BJ (cell line): ENCODE data around the gene TRPM8. TPM values are rescaled to one million over a fixed set of nuclear protein-coding genes. Genes with fewer than 3 reads are reported as not detected.
"Not testable (repeated sequence)": the region's sequence is repeated elsewhere in the genome, so short reads cannot be mapped to it uniquely, and the experiment has no call there.

Experiments used
- CTCF ChIA-PET: fragments of 350-600 bp; formaldehyde crosslinking; extraction: SDS; loops from one replicate; lab custom pipeline; 2021; ENCODE audit warnings: antibody characterized with exemption, inconsistent platforms; lab: Yijun Ruan, JAX
- POLR2A ChIA-PET: fragments of 300-600 bp; sonication (Branson Sonifier 250); formaldehyde crosslinking; extraction: SDS; loops from one replicate; lab custom pipeline; 2021; ENCODE audit warnings: antibody characterized with exemption; lab: Charles Lee
- DNase-seq: peaks from one replicate; pipeline ENCODE4 v3.0.0-alpha.2; 2011; ENCODE audit warnings: low read depth
- H3K27me3 ChIP-seq: 2 replicates; pipeline ENCODE4 v1.6.0; 2011; ENCODE audit warnings: low read length; ENCODE audit not compliant: control insufficient read depth, insufficient read depth
- H3K36me3 ChIP-seq: 2 replicates; pipeline ENCODE4 v1.5.1; 2011; ENCODE audit warnings: low read length; ENCODE audit not compliant: control insufficient read depth, insufficient read depth
- H3K4me3 ChIP-seq: 2 replicates; pipeline ENCODE4 v1.5.1; 2011; ENCODE audit warnings: low read depth, mild to moderate bottlenecking, control low read depth, low read length
- CTCF ChIP-seq: IDR thresholded peaks from 2 replicates; pipeline ENCODE4 v1.5.1; 2011; ENCODE audit warnings: low read depth, mild to moderate bottlenecking, control low read depth, inconsistent platforms, low read length, moderate library complexity; ENCODE audit not compliant: insufficient read depth
- polyA plus RNA-seq: library from polyadenylated mRNA; depleted of rRNA; stranded (reverse); fragments of >200 nt; gene quantifications from 2 replicates; pipeline ENCODE4 v1.2.3, GENCODE V29; 2011

The TRPM8 gene
- polyA plus RNA-seq, 1 experiment, result not detected

GRCh38 chr2:233966388-233966787 is 49.2 kb downstream of the TRPM8 start:
- Histone ChIP-seq H3K36me3 (no peaks in the 10 kb centered on the region), H3K4me3 (no peak overlapping the region), H3K27me3 (0 out of 2 replicates have a peak, but pooled peaks cover 1% of the 10 kb centered on the region)
- TF ChIP-seq CTCF, result no peak
- DNase-seq, result no peak
- ChIA-PET POLR2A (no interaction called here), CTCF (interaction anchor here (1.0 to 1.2 kb wide), 3 partner anchors 9 to 579 kb away, joined by 3 to 4 read pairs (median 3); no protein-coding TSS in a partner anchor)

GRCh38 chr2:233967164-233967563 is 50.0 kb downstream of the TRPM8 start:
- no peak for DNase-seq
- 0 out of 2 replicates have a peak, but pooled peaks cover 1% of the 10 kb centered on the region for H3K27me3 ChIP-seq
- no peak overlapping the region for H3K4me3 ChIP-seq
- POLR2A ChIA-PET, result no interaction called here
- H3K36me3 ChIP-seq, result no peaks in the 10 kb centered on the region
- TF ChIP-seq CTCF, result no peak
- CTCF ChIA-PET, result interaction anchor here (1.0 to 1.2 kb wide), 3 partner anchors 8 to 578 kb away, joined by 3 to 4 read pairs (median 3); no protein-coding TSS in a partner anchor

GRCh38 chr2:233968556-233968955 is 51.4 kb downstream of the TRPM8 start:
- no peak for TF ChIP-seq CTCF
- Histone ChIP-seq H3K27me3 (0 out of 2 replicates have a peak, but pooled peaks cover 1% of the 10 kb centered on the region), H3K36me3 (no peaks in the 10 kb centered on the region), H3K4me3 (no peak overlapping the region)
- CTCF ChIA-PET, result no interaction called here
- no peak for DNase-seq
- POLR2A ChIA-PET, result no interaction called here

GRCh38 chr2:233972460-233972859 is 55.3 kb downstream of the TRPM8 start:
- CTCF ChIA-PET, H3K36me3 ChIP-seq, POLR2A ChIA-PET, H3K4me3 ChIP-seq, H3K27me3 ChIP-seq, DNase-seq: not testable (repeated sequence)

GRCh38 chr2:233972941-233973575 is 55.9 kb downstream of the TRPM8 start:
- DNase-seq, result no peak
- POLR2A ChIA-PET, result no interaction called here
- CTCF ChIA-PET, result interaction anchor here (1.7 to 5.1 kb wide), 3 partner anchors 162 to 572 kb away, joined by 4 to 32 read pairs (median 25); no protein-coding TSS in a partner anchor
- H3K27me3 ChIP-seq, result no peaks in the 10 kb centered on the region
- H3K4me3 ChIP-seq, result no peak overlapping the region
- TF ChIP-seq CTCF, result no peak
- no peaks in the 10 kb centered on the region for H3K36me3 ChIP-seq

GRCh38 chr2:233973786-233974185 is 56.6 kb downstream of the TRPM8 start:
- ChIA-PET POLR2A (no interaction called here), CTCF (interaction anchor here (1.7 to 5.1 kb wide), 3 partner anchors 162 to 571 kb away, joined by 4 to 32 read pairs (median 25); no protein-coding TSS in a partner anchor)
- TF ChIP-seq CTCF, result no peak
- H3K27me3 ChIP-seq, result no peaks in the 10 kb centered on the region
- H3K36me3 ChIP-seq, result no peaks in the 10 kb centered on the region
- H3K4me3 ChIP-seq, result no peak overlapping the region
- DNase-seq, result no peak
